ENCODE results near the gene RBFOX2. TPM values are rescaled to one million over a fixed set of nuclear protein-coding genes. Genes with fewer than 3 reads are reported as not detected.
"Not testable (repeated sequence)": the region's sequence is repeated elsewhere in the genome, so short reads cannot be mapped to it uniquely, and the experiment has no call there.

Gene RBFOX2
- total RNA-seq, 1 donor from 2014 or later: 454 TPM

DNA sequence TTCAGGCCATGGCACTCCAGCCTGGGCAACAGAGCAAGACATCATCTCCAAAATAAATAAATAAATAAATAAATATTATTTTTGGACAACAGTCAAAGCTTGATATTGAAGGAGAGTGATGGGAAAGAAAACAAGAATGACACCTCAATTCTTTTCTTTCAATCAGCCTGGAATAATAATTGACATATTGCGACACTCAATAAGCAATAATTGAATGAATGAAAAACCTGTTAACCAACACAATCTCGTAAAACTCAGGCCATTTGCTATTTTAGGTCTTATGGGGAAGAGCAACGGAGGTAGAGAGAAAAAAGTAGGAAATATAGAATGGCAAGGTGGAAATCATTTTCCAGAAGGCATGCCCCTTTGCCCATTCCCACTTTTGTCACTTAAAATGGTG is 10.5 kb upstream of the RBFOX2 start:
- DNase-seq: no peak

- no peak for DNase-seq
Observed at GRCh38 chr22:36037102-36037758, 8.6 kb upstream of the RBFOX2 start.

- no peak for DNase-seq
Observed at GRCh38 chr22:36036167-36036624, 7.6 kb upstream of the RBFOX2 start.

DNA sequence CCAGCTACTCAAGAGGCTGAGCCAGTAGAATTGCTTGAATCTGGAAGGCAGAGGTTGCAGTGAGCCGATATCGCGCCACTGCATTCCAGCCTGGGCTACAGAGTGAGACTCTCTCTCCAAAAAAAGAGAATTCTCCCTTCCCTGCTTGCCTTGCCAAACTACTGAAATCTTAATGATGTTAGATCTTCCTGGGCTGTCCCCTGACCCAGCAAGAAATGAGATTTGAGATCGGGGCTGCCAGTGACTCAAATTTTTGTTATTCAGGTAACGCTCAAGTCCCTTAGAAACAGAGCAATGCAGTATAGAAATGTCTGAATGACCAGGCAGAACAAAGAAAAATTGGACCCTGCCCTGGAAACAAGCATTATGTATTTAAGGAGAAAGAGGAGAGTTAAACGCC is 4.0 kb upstream of the RBFOX2 start:
- no peak for DNase-seq

DNA sequence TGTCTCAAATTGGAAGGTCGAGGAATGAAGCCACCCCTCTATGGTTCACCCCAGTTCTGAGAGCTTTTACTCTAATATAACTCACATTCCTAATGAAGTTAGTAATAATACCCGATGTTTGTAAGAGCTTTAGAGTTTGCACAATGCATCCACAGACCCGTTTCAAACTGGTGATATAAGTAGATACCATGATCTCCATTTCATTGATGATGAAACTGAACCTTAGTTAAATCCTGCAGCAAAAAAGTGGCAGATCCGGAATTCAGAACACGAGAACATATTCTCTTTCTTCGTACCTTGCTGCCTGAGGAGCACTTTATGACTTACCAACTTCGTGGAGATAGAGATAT is 757 bp upstream of the RBFOX2 start:
- DNase-seq: no peak

DNA sequence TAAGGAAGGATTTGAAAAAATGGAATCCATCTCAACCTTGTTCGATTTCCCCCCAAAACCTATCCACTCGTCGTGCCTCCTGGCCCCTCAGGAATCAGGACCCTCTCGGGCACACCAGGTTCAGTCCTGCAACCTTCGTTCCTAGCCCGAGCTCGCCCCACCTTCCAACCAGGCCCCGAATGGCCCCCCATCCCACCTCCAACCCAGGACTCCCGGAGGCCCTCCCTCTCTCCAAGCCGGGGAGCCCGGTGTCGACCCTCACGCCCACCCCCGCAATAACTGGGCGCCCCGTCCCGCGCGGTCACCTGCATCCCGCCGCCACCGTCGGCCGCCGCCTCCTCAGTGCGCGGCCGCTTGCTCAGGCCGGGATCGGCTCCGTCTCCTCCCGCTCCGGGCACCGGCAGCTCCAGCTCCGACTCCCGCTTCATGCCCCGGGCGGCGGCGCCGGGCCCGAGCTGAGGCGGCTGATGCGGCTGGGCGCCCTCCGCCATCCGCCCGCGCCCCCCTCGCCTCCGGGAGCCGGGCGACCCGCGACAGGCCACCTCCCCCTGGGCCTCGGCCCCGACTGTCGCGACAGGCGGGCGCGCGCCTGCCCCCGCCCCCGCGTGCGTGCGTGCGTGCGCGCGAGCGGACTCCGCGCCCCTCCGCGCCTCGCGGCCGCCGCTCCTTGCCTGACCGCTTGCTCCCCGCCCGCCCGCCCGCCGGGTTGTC is 534 bp downstream of the RBFOX2 start:
- no peak for DNase-seq

- DNase-seq: no peak
Observed at GRCh38 chr22:36027579-36027934, 1.1 kb downstream of the RBFOX2 start.

DNA sequence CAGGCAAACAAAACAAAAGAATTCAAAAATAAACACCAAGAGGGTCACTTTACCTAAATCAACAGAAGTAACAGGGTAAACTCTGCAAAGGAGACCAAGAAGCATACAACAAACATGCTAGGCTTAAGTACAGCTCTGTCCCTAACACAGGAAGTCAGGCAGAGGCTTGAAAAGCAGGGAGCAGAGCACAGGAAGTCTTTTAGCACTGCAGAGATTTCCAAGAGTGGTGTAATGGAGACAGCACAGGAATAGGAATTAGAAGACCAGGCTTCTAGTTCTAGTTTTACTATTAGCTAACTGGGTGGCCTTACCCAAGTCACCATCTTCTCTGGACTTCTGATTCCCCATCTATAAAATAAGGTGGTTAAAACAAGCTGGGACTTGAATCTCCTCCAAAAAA is 1.9 kb downstream of the RBFOX2 start:
- DNase-seq: peak; percentile 4

- DNase-seq: no peak
Observed at GRCh38 chr22:36022697-36023096, 5.9 kb downstream of the RBFOX2 start.

GRCh38 chr22:36022162-36022561 is 6.5 kb downstream of the RBFOX2 start:
- no peak for DNase-seq

DNA sequence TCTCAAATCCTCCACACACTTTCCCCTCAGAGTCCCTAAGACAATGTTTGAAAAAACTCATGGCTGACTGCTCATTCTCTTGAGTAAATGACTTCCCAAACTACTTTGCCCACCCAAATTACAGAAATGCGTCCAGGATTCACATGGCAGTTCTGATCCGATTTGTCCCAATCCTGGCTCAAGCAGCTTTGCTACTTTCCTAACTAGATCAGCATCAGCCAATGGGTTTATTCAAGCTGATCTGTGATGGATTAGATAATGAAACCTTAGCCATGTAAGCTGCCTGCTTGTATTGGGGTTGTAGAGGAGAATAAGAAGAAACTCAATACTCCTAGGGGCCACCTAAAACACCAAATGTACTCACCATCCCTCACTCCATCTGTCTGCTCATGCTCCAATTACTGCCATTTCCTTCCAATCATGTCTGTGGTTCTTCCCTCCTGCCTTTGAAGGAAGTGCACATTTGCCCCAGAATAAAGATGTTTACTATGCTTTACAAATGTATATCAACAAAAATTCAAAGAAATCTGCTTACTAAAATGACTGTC is 6.9 kb downstream of the RBFOX2 start:
- no peak for DNase-seq

GRCh38 chr22:36020865-36021264 is 7.8 kb downstream of the RBFOX2 start:
- not testable (repeated sequence) for DNase-seq

- no peak for DNase-seq
Observed at GRCh38 chr22:36017651-36018091, 11.0 kb downstream of the RBFOX2 start.

GRCh38 chr22:36016684-36017083 is 11.9 kb downstream of the RBFOX2 start:
- no peak for DNase-seq

GRCh38 chr22:36015811-36016529 is 12.7 kb downstream of the RBFOX2 start:
- DNase-seq: no peak

DNA sequence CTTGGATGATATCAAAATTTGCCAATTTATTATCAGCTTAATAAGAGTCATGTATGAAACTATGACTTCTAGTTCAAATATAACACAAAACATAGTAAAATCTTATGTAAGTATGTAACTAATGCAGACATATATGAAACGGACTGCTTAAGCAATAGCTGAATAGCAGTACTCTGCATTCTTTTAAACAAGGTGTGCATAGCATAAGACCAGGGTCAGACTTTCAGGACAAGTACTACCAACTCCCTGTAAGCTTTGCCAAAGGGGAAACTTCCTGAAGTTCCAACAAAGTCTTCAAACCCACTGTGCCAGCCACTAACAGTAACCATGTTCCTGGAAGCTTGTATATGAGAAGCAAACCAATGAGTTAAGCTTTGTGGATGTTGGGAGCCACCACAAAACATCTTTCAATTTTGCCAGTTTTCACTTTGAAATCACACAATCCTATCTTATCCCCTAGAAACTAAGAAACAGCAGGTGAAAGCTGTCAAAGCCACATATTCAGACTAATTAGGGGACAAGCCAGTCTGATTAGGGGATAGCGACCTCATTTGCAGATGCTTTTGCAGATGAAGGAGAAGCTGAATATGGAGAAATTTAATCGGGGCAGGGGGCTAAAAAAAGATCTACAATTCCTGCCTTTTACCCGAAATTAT is 13.3 kb downstream of the RBFOX2 start:
- no peak for DNase-seq

DNA sequence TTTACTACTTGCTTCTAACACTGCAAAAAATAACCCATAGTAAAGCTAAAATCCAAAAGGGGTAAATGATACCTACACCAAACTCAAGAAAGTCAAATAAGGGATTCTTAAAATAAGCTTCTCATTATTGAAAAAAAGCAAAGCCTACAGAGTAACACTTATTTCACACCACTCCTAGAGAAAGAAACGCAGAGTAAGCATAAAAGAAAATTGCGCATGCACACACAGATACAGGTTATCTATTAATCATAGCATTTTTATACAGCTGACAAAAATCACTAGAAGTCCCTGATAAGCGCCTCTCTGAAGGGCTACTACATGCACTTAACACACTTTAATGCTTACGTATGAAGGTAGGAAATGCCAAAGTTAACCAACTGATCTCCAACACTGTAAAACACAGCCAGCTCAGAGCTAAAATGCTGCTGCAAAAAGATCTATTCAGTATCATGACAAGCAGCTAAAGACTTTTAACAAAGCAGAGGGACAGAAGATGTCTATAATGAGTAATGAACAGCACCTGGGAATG is 14.0 kb downstream of the RBFOX2 start:
- no peak for DNase-seq

GRCh38 chr22:36012332-36012731 is 16.3 kb downstream of the RBFOX2 start:
- DNase-seq: no peak

- DNase-seq: no peak
Observed at GRCh38 chr22:36010882-36011281, 17.7 kb downstream of the RBFOX2 start.

GRCh38 chr22:36010090-36010489 is 18.5 kb downstream of the RBFOX2 start:
- DNase-seq: no peak

GRCh38 chr22:36009085-36009484 is 19.5 kb downstream of the RBFOX2 start:
- no peak for DNase-seq

DNA sequence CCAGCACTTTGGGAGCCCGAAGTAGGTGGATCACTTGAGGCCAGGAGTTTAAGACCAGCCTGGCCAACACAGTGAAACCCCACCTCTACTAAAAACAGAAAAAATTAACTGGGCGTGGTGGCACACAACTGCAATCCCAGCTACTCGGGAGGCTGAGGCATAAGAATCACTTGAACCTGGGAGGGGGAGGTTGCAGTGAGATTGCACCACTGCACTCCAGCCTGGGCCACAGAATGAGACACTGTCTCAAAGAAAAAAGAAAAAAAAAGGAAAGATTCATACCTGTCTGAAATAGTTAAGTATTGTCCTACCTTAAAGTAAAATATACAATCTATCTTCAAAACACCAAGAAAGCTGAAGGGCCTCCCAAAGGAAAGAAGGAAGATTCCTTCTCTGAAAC is 20.1 kb downstream of the RBFOX2 start:
- DNase-seq: no peak

Data from occipital lobe (tissue), 2 donors.